ENCODE data around the gene DNAJC5.

The DNAJC5 gene

GRCh38 chr20:63942969-63943807 is 48.3 kb downstream of the DNAJC5 start:
- H3K27ac Mint-ChIP-seq: no peak overlapping the region
- no peaks in the 10 kb centered on the region for H3K9me3 Mint-ChIP-seq
- TF ChIP-seq, protein P1, sequence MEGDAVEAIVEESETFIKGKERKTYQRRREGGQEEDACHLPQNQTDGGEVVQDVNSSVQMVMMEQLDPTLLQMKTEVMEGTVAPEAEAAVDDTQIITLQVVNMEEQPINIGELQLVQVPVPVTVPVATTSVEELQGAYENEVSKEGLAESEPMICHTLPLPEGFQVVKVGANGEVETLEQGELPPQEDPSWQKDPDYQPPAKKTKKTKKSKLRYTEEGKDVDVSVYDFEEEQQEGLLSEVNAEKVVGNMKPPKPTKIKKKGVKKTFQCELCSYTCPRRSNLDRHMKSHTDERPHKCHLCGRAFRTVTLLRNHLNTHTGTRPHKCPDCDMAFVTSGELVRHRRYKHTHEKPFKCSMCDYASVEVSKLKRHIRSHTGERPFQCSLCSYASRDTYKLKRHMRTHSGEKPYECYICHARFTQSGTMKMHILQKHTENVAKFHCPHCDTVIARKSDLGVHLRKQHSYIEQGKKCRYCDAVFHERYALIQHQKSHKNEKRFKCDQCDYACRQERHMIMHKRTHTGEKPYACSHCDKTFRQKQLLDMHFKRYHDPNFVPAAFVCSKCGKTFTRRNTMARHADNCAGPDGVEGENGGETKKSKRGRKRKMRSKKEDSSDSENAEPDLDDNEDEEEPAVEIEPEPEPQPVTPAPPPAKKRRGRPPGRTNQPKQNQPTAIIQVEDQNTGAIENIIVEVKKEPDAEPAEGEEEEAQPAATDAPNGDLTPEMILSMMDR (IDR thresholded peaks at IDR 0.05): no peak
- H3K36me3 Mint-ChIP-seq (ENCODE audit: low read depth): no peaks in the 10 kb centered on the region
- DNase-seq: no peak
- H3K4me1 Mint-ChIP-seq: peaks cover 15% of the 10 kb centered on the region
- no peak overlapping the region for H3K4me3 Mint-ChIP-seq
- no peaks in the 10 kb centered on the region for H3K27me3 Mint-ChIP-seq (ENCODE audit: low read depth, poor library complexity)

DNA sequence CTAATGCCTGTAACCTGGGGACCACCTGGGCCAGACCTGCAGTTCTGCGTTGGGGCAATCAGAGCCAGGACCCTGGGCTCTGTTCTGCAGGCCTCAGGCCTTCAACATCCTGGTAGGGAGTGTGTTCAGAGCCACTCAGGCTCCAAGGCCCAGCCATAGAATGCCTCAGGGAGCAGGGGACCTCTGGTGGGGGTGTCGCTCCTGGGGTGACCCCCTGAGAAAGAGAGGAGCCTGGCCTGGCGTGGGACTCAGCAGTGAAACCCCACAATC is 48.8 kb downstream of the DNAJC5 start:
- no peak for DNase-seq
- Mint-ChIP-seq H3K9me3 (no peaks in the 10 kb centered on the region), H3K27me3 (ENCODE audit: low read depth, poor library complexity) (no peaks in the 10 kb centered on the region), H3K36me3 (ENCODE audit: low read depth) (no peaks in the 10 kb centered on the region), H3K4me1 (peaks cover 20% of the 10 kb centered on the region), H3K27ac (no peak overlapping the region), H3K4me3 (no peak overlapping the region)
- TF ChIP-seq, protein P1 (IDR thresholded peaks at IDR 0.05): no peak

- Mint-ChIP-seq H3K4me1 (peaks cover 26% of the 10 kb centered on the region), H3K27me3 (ENCODE audit: low read depth, poor library complexity) (no peaks in the 10 kb centered on the region), H3K9me3 (no peaks in the 10 kb centered on the region), H3K27ac (no peak overlapping the region), H3K4me3 (no peak overlapping the region), H3K36me3 (ENCODE audit: low read depth) (no peaks in the 10 kb centered on the region)
- no peak for DNase-seq
- TF ChIP-seq, protein P1 (IDR thresholded peaks at IDR 0.05): no peak
These were observed 49.4 kb downstream of the DNAJC5 start for GRCh38 chr20:63944078-63944941.

- H3K9me3 Mint-ChIP-seq: no peaks in the 10 kb centered on the region
- H3K4me3 Mint-ChIP-seq: no peak overlapping the region
- no peaks in the 10 kb centered on the region for H3K27me3 Mint-ChIP-seq (ENCODE audit: low read depth, poor library complexity)
- no peaks in the 10 kb centered on the region for H3K36me3 Mint-ChIP-seq (ENCODE audit: low read depth)
- TF ChIP-seq, protein P1 (IDR thresholded peaks at IDR 0.05): no peak
- DNase-seq: no peak
- peak overlapping the region; percentile 75 for H3K27ac Mint-ChIP-seq
- H3K4me1 Mint-ChIP-seq: peaks cover 34% of the 10 kb centered on the region
These were observed 50.2 kb downstream of the DNAJC5 start for GRCh38 chr20:63945031-63945658.

GRCh38 chr20:63945921-63946920 is 51.3 kb downstream of the DNAJC5 start:
- no peaks in the 10 kb centered on the region for H3K36me3 Mint-ChIP-seq (ENCODE audit: low read depth)
- H3K4me3 Mint-ChIP-seq: no peak overlapping the region
- no peak overlapping the region for H3K27ac Mint-ChIP-seq
- TF ChIP-seq, protein P1 (IDR thresholded peaks at IDR 0.05): no peak
- no peaks in the 10 kb centered on the region for H3K27me3 Mint-ChIP-seq (ENCODE audit: low read depth, poor library complexity)
- H3K4me1 Mint-ChIP-seq: peaks cover 39% of the 10 kb centered on the region
- DNase-seq: no peak
- no peaks in the 10 kb centered on the region for H3K9me3 Mint-ChIP-seq
